AML-193 (cell line): ENCODE results near the gene ADAP1.

Source experiments
- DNase-seq, 2 experiments: peaks; one replicate each; lab custom pipeline; 2025; lab: John Stamatoyannopoulos, UW

ADAP1 gene

GRCh38 chr7:894927-895450 lies 59.5 kb downstream of the ADAP1 start:
- no peak for DNase-seq

GRCh38 chr7:894164-894867 lies 60.2 kb downstream of the ADAP1 start:
- no peak for DNase-seq

DNA sequence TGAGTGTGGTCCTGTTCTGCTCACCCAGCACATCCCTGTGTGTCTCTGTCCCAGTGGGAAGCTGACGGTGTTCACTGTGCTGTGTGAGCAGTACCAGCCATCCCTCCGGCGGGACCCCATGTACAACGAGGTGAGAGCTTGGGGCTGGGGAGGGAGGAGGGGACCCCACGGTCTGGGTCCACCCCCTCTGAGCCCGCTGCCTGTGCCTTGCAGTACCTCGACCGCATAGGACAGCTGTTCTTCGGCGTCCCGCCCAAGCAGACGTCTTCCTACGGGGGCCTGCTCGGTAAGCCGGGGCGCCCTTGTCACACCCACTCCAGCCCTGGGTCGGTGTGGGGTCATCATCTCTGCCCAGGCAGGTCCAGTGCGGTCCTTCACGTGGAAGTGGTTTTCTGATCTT lies 60.8 kb downstream of the ADAP1 start:
- no peak for DNase-seq

DNA sequence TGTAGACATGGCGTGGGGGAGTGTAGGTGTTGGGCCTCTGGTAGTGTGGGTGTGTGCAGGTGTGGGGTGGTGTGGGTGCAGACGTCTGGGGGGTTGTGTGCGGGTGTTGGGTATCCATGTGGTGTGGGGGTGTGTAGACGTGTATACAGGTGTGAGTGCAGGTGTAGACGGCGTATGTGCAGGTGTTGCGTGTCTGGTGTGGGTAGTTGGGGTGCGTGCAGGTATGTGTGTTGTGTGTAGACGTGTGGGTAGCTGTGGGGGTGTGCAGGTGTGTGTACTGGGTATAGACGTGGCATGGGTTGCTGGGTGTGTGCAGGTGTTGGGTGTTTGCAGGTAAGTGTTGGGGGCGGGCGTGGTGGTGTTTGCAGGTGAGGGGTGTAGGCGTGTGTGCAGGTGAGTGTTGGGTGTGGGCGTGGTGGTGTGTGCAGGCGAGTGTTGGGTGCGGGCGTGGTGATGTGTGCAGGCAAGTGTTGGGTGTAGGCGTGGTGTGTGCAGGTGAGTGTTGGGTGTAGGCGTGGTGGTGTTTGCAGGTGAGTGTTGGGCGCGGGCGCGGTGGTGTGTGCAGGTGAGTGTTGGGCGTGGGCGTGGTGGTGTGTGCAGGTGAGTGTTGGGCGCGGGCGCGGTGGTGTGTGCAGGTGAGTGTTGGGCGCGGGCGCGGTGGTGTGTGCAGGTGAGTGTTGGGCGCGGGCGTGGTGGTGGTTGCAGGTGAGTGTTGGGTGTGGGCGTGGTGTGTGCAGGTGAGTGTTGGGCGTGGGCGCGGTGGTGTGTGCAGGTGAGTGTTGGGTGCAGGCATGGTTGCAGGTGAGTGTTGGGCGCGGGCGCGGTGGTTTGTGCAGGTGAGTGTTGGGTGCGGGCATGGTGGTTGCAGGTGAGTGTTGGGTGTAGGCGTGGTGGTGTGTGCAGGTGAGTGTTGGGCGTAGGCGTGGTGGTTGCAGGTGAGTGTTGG lies 61.6 kb downstream of the ADAP1 start:
- no peak for DNase-seq

GRCh38 chr7:891805-892204 lies 62.7 kb downstream of the ADAP1 start:
- no peak for DNase-seq

GRCh38 chr7:891291-891690 lies 63.2 kb downstream of the ADAP1 start:
- DNase-seq: no peak

- DNase-seq: no peak
Observed at GRCh38 chr7:890868-891267, 63.6 kb downstream of the ADAP1 start.

DNA sequence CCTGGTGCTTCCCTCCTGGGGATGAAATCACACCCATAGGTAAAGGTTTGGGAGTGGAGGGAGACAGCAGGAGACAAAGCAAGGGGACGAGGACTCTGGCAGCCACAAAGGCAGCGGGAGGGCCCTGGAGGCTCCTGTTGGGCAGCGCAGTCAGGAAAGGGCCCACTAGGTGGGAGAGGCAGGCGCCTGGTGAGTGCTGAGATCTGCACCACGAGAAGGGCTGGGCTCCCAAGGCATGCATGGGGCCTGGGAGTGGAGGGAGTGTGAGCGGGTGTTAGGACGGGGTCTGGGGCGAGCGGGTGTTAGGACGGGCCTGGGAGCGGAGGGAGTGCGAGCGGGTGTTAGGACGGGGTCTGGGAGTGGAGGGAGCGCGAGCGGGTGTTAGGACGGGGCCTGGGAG lies 65.1 kb downstream of the ADAP1 start:
- DNase-seq: no peak

DNA sequence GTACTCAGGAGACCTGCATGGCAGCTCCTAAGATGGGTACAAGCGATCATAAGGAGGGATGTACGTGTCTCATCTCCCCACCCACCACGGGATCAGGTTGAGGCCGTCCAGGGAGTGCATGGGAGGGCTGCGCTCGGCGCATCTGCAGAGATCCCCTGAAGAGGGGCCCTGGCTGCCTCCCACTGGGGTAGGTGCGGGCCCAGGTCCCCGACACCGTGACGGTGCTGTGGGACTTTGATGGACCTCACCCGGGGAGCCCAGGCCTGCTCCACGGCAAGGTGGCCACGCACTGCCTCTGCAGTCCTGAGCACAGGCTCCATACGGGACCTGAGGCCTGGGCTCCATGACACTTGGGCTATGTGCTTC lies 65.5 kb downstream of the ADAP1 start:
- no peak for DNase-seq

- DNase-seq: no peak
Observed at GRCh38 chr7:888081-889024, 66.1 kb downstream of the ADAP1 start.

GRCh38 chr7:887488-887820 lies 67.0 kb downstream of the ADAP1 start:
- no peak for DNase-seq

- DNase-seq: no peak
Observed at GRCh38 chr7:886626-887487, 67.6 kb downstream of the ADAP1 start.

GRCh38 chr7:885893-886625 lies 68.4 kb downstream of the ADAP1 start:
- no peak for DNase-seq

- DNase-seq: no peak
Observed at GRCh38 chr7:885261-885892, 69.1 kb downstream of the ADAP1 start.

- no peak for DNase-seq
Observed at GRCh38 chr7:884191-885003, 70.1 kb downstream of the ADAP1 start.

- DNase-seq: no peak
Observed at GRCh38 chr7:883055-884021, 71.1 kb downstream of the ADAP1 start.

GRCh38 chr7:882336-883035 lies 72.0 kb downstream of the ADAP1 start:
- DNase-seq: no peak
